GM21515 (cell line): ENCODE results near the gene GPN2.

Experiments
- ATAC-seq: cut with Tn5 transposase; IDR thresholded peaks from one replicate; pipeline ENCODE4 v1.9.1; 2021; ENCODE audit not compliant: unreplicated experiment

GPN2 gene

GRCh38 chr1:26889551-26890466 is at the start of gene GPN2:
Gene GPN2 (minus strand): TSS chr1:26890283. CDS start chr1:26890096, 187 bp downstream.
- peak; percentile 89 for ATAC-seq

- no peak for ATAC-seq
Measured at GRCh38 chr1:26938659-26939025, 48.6 kb upstream of the GPN2 start.

- no peak for ATAC-seq
Measured at GRCh38 chr1:26938004-26938658, 48.0 kb upstream of the GPN2 start.

- no peak for ATAC-seq
Measured at GRCh38 chr1:26936823-26937222, 46.7 kb upstream of the GPN2 start.

- ATAC-seq, result no peak
Measured at GRCh38 chr1:26932531-26932930, 42.4 kb upstream of the GPN2 start.

- no peak for ATAC-seq
Measured at GRCh38 chr1:26923711-26924110, 33.6 kb upstream of the GPN2 start.

- no peak for ATAC-seq
Measured at GRCh38 chr1:26922901-26923300, 32.8 kb upstream of the GPN2 start.

GRCh38 chr1:26922431-26922729 is 32.3 kb upstream of the GPN2 start:
- ATAC-seq, result no peak

GRCh38 chr1:26921540-26922430 is 31.7 kb upstream of the GPN2 start, which contains the start of gene NUDC:
Gene NUDC (plus strand): TSS chr1:26921743. CDS start chr1:26921849, 106 bp downstream.
- ATAC-seq, result peak; percentile 95

GRCh38 chr1:26921126-26921539 is 31.1 kb upstream of the GPN2 start:
- no peak for ATAC-seq

- no peak for ATAC-seq
Measured at GRCh38 chr1:26915204-26915842, 25.2 kb upstream of the GPN2 start.

- no peak for ATAC-seq
Measured at GRCh38 chr1:26913754-26914619, 23.9 kb upstream of the GPN2 start, which contains the start of gene NR0B2. Gene NR0B2 (minus strand): TSS chr1:26913975. CDS start chr1:26913940, 35 bp downstream.

GRCh38 chr1:26913389-26913753 is 23.3 kb upstream of the GPN2 start:
- no peak for ATAC-seq

GRCh38 chr1:26912147-26912490 is 22.0 kb upstream of the GPN2 start:
- ATAC-seq, result no peak

- ATAC-seq, result no peak
Measured at GRCh38 chr1:26911399-26912146, 21.5 kb upstream of the GPN2 start.

GRCh38 chr1:26910343-26911160 is 20.5 kb upstream of the GPN2 start:
- no peak for ATAC-seq

GRCh38 chr1:26909951-26910342 is 19.9 kb upstream of the GPN2 start:
- no peak for ATAC-seq
